ENCODE measurements around the gene CCDC124.

- TF ChIP-seq CTCF (IDR thresholded peaks at IDR 0.05), result no peak
- no peak for TF ChIP-seq POLR2A (IDR thresholded peaks at IDR 0.05)
These were observed 43.1 kb upstream of the CCDC124 start for GRCh38 chr19:17889609-17890214.

Data from right lobe of liver (tissue), 4 donors.